Measurements from ENCODE around the gene TMEM220. TPM values are rescaled to one million over a fixed set of nuclear protein-coding genes. Genes with fewer than 3 reads are reported as not detected.

TMEM220 gene
- total RNA-seq, 2 donors from 2014 or later, result 7.0 to 7.5 TPM

DNA sequence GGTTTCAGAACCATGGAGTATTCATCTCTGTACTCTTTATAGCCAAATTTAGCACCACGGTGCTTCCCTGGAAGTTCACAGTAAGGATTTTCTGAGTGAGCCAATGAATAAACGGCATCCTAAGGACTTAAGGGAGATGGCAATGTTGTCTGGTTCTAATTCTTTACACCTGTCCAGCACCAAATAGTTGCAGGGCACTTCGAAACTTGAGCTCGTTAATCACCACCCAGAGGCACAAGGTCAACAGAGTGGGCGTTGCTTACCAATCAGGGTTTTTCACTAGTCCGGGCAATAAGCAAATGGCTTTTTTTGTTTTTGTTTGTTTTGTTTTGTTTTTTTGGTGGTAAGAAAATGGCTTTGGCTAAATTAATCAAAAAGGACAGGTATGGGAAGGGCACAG is 28.2 kb upstream of the TMEM220 start:
- no peak overlapping the region for H3K27ac ChIP-seq
- ATAC-seq (ENCODE audit: insufficient number of reproducible peaks, low FRiP score, low read depth) (no peak), DNase-seq (ENCODE audit: low spot score) (no peak)
- no peaks in the 10 kb centered on the region for H3K27me3 ChIP-seq (replicated peaks; ENCODE audit: insufficient read depth)
- no peaks in the 10 kb centered on the region for H3K36me3 ChIP-seq
- H3K9me3 ChIP-seq, result no peaks in the 10 kb centered on the region
- TF ChIP-seq, protein P1, sequence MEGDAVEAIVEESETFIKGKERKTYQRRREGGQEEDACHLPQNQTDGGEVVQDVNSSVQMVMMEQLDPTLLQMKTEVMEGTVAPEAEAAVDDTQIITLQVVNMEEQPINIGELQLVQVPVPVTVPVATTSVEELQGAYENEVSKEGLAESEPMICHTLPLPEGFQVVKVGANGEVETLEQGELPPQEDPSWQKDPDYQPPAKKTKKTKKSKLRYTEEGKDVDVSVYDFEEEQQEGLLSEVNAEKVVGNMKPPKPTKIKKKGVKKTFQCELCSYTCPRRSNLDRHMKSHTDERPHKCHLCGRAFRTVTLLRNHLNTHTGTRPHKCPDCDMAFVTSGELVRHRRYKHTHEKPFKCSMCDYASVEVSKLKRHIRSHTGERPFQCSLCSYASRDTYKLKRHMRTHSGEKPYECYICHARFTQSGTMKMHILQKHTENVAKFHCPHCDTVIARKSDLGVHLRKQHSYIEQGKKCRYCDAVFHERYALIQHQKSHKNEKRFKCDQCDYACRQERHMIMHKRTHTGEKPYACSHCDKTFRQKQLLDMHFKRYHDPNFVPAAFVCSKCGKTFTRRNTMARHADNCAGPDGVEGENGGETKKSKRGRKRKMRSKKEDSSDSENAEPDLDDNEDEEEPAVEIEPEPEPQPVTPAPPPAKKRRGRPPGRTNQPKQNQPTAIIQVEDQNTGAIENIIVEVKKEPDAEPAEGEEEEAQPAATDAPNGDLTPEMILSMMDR (IDR thresholded peaks at IDR 0.05), result no peak
- H3K4me1 ChIP-seq (ENCODE audit: control insufficient read depth in 1 of 2, low read depth in 2 of 2), result no peaks in the 10 kb centered on the region
- no peak overlapping the region for H3K4me3 ChIP-seq

DNA sequence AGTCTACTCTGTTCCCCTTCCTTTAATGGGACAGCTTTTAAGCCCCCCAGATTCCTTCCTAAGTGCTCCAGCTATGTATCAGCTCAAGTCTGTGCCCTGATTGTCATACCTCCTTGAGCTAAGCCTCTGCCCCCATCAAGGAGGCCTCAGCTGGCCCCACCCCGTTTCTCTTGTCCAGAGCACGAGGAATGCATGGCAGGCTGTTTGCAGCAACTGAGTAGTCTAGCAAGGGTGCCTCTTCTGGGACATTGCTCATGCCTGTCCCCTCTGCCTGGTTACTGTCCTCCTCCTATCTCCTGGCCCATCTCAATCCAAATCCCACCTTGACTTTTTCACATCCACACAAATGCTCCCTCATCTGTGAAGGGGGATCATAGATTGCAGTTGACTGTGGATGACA is 27.8 kb upstream of the TMEM220 start:
- H3K9me3 ChIP-seq, result no peaks in the 10 kb centered on the region
- no peaks in the 10 kb centered on the region for H3K4me1 ChIP-seq (ENCODE audit: control insufficient read depth in 1 of 2, low read depth in 2 of 2)
- ATAC-seq (ENCODE audit: insufficient number of reproducible peaks, low FRiP score, low read depth) (no peak), DNase-seq (ENCODE audit: low spot score) (no peak)
- no peak overlapping the region for H3K4me3 ChIP-seq
- H3K27me3 ChIP-seq (replicated peaks; ENCODE audit: insufficient read depth), result no peaks in the 10 kb centered on the region
- TF ChIP-seq, protein P1 (IDR thresholded peaks at IDR 0.05), result no peak
- H3K27ac ChIP-seq, result no peak overlapping the region
- H3K36me3 ChIP-seq, result no peaks in the 10 kb centered on the region

DNA sequence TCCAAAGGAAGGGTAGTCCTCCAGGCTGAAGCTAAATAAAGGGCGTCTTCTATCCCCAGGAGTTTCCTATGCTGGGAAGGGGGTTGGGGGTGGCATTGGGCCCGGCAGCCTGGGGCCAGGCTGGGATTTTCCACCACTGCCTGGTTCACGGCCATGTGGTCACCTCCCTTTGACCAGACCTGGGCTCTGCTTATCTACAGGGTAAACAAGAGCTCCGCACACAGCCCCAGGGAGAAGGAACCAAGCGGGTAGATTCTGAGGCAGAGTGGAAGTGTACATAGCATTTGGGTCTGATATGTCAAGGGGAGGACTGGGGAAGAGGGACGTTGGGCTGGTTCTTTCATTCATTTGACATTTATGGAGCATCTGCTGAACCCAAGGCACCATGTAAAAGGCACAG is 27.2 kb upstream of the TMEM220 start:
- Histone ChIP-seq H3K27me3 (replicated peaks; ENCODE audit: insufficient read depth) (no peaks in the 10 kb centered on the region), H3K9me3 (no peaks in the 10 kb centered on the region), H3K4me1 (ENCODE audit: control insufficient read depth in 1 of 2, low read depth in 2 of 2) (no peaks in the 10 kb centered on the region), H3K27ac (no peak overlapping the region), H3K36me3 (no peaks in the 10 kb centered on the region), H3K4me3 (no peak overlapping the region)
- ATAC-seq (ENCODE audit: insufficient number of reproducible peaks, low FRiP score, low read depth) (no peak), DNase-seq (ENCODE audit: low spot score) (no peak)
- TF ChIP-seq, protein P1 (IDR thresholded peaks at IDR 0.05), result no peak

DNA sequence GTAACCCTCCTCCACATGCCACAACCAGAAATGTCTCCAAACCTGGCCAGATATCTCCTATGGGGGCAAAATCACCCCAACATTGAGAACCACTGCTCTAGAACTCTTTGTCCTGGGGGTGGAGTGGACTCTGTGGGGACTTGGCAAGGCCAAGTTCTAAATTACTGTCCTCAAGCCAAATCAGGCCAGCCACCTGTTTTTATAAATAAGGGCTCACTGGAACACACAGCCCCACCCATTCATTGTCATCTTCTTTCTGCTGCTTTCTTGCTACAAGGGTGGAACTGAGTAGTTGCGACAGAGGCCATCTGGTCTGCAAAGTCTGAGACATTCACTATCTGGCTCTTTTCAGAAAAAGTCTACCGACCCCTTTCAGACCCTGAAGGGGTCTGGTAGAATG is 26.8 kb upstream of the TMEM220 start:
- H3K27me3 ChIP-seq (replicated peaks; ENCODE audit: insufficient read depth), result no peaks in the 10 kb centered on the region
- ATAC-seq (ENCODE audit: insufficient number of reproducible peaks, low FRiP score, low read depth), result no peak
- H3K9me3 ChIP-seq, result no peaks in the 10 kb centered on the region
- H3K4me1 ChIP-seq (ENCODE audit: control insufficient read depth in 1 of 2, low read depth in 2 of 2), result no peaks in the 10 kb centered on the region
- H3K4me3 ChIP-seq, result no peak overlapping the region
- TF ChIP-seq, protein P1 (IDR thresholded peaks at IDR 0.05), result no peak
- H3K36me3 ChIP-seq, result no peaks in the 10 kb centered on the region
- no peak for DNase-seq (ENCODE audit: low spot score)
- no peak overlapping the region for H3K27ac ChIP-seq

DNA sequence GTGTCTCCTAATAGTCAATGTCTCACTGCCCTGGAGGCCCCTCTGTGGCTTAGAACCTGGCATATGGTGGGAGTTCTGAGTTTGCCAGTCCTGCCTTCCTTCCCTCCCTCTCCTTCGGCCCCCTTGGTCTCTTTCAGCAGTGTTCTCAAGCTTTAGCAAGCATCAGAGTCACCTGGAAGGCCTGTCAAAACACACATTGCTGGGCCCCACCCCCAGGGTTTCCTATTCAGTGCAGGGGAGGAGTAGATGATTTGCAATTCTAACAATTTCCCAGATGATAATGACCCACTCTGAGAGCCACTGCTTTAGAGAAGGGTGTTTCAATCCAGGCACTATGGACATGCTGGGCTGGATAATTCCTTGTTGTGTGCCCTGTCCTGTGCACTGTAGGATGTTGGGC is 26.4 kb upstream of the TMEM220 start:
- H3K9me3 ChIP-seq, result no peaks in the 10 kb centered on the region
- H3K36me3 ChIP-seq, result no peaks in the 10 kb centered on the region
- no peak overlapping the region for H3K27ac ChIP-seq
- no peaks in the 10 kb centered on the region for H3K27me3 ChIP-seq (replicated peaks; ENCODE audit: insufficient read depth)
- H3K4me3 ChIP-seq, result no peak overlapping the region
- ATAC-seq (ENCODE audit: insufficient number of reproducible peaks, low FRiP score, low read depth), result no peak
- no peak for DNase-seq (ENCODE audit: low spot score)
- no peaks in the 10 kb centered on the region for H3K4me1 ChIP-seq (ENCODE audit: control insufficient read depth in 1 of 2, low read depth in 2 of 2)
- TF ChIP-seq, protein P1 (IDR thresholded peaks at IDR 0.05), result no peak
